COLO668 (cell line): ENCODE data around the gene LRRC49.
"Not testable (repeated sequence)": the region's sequence is repeated elsewhere in the genome, so short reads cannot be mapped to it uniquely, and the experiment has no call there.

Experiments
- DNase-seq: peaks from one replicate; lab custom pipeline; 2025; ENCODE audit not compliant: unreplicated experiment; lab: John Stamatoyannopoulos, UW

Gene LRRC49

DNA sequence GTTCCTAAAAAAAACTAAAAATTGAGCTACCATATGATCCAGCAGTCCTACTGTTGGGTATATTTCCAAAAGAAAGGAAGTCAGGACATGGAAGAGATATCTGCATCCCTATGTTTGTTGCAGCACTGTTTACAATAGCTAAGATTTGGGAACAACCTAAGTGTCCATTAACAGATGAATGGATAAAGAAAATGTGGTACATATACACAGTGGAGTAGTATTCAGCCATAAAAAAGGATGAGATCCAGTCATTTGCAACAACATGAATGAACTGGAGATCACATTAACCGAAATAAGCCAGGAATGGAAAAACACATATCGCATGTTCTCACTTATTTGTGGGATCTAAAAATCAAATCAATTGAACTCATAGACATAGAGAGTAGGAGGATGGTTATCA is 29.5 kb downstream of the LRRC49 start:
- DNase-seq, result no peak

DNA sequence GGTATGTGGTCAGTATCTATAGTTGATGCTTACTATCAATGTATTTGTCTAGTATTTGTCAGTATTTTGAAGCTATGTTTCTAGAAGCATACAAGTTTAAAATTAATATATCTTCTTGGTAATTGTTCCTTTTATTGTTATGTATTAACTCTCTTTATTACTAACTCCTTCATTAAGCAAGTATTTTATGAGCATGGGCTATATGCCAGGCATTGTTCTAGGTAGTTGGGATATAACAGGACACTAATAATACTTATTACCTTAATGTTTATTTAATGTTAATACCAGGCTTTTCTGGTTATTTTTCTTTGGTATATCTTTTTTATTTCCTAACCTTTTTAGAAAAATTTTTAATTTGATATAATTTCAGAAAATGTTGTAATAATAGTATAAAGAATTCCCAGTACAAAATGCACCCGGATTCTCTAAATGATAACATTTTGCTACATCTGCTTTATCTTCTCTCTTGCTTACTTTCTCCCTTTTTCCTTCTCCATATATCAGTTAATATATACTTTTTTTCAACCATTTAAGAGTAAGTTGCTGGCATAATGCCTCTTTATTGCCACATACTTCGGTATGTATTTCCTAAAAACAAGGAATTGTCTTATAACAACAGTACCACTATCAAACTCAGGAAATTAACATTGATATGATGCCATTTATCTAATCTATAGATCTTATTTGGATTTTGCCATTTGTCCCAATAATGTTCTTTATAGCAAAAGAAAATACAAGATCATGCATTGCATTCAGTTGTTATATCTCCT is 30.9 kb downstream of the LRRC49 start:
- no peak for DNase-seq

DNA sequence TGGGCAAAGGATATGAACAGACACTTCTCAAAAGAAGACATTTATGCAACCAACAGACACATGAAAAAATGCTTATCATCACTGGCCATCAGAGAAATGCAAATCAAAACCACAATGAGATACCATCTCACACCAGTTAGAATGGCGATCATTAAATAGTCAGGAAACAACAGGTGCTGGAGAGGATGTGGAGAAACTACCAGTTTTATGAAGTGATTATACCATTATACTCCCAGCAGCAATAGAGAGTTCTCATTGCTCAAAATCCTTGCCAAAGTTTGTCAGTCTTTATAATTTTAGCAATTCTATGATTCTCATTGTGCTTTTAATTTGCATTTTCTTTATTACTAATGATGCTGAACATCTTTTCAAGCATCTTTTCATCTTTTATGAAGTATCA is 34.3 kb downstream of the LRRC49 start:
- DNase-seq, result not testable (repeated sequence)

DNA sequence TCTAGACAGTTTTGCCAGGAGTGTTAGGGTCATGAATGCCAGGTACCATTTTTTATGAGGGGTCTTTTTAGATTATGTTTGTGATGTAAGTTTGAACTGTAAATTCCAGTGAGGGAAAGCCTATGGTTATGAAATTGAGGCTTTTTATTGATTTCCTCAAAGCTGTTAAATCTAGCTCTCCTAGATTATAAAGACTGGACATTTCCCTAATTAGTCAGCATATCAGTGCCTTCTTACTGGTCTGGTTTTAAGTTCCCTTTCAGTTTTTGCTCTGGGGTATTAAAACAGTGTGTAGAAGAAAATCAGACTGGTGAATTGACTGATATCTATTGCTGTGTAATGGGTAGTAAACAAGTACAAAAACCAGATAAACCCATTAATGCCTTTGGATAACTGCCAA is 39.2 kb downstream of the LRRC49 start:
- DNase-seq, result no peak

DNA sequence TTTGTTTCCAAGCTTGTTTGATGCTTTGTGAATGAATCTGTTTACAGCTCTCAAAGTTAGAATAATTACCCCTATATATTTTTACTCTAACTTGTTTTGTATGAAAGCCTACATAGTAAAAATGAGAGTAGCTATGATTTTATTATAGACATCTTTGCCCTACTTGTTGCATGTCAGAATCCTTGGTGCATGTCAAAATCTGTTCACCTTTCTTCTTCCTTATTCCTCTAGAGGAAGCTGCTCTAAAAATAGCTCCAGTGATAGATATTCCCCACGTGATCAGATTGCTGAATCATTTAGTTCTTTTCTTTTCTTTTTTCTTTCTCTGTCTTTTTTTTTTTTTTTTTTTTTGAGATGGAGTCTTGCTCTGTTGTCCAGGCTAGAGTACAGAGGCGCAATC is 39.8 kb downstream of the LRRC49 start:
- DNase-seq, result no peak

DNA sequence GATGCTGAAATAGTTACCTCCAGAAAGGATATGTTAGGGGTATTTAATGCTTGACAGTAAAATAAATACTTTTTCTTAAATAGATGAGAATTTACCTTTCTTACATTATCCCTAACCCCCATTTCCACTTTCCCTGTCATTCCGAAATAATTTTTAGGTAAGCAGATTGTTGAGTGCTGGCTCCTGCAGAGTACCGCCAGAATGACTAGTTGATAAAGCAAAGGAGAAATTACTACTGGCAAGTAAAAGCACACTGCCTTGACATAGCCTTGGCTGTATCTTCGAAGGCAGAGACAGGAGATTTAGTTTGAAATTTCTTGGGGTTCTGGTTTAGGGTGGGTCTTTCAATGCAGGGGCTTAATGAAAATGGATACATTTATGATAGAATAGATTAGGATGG is 40.8 kb downstream of the LRRC49 start:
- no peak for DNase-seq

DNA sequence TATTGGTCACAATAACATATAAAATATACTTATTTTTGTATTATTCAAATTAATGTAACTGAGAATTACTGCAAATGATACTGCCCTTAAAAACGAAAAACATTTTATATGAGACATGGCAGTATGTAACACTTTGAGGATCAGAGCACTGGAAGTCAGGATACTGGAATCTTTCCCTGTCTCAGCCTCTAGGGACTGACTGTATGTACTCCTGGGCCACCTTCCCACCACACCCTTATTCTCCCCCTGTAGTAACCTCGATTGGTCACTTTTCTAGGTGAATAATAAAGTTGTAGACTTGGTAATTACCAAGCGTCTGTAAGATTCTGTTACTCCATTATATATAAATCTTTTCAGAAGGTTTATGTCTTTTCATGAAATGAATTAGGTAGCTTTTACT is 43.0 kb downstream of the LRRC49 start:
- DNase-seq, result no peak

DNA sequence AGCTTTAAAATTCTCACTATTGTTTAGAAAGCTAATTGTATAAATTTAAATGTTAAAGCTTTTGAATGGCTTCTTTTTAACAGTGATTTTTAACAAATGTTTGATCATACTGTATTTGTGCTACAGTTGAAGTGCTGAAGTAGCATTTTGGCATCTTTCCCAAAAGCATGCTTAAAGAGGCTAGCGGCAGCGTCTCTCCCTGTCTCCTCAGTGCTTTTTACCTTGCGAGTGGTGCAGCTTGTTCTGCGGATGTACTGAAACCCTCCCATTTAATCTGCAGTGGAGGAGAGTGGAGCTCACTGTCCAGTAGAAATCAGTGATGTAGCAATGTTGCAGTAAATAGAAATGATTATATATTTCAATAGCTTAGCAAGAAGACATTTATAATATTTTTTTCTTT is 43.7 kb downstream of the LRRC49 start:
- no peak for DNase-seq

DNA sequence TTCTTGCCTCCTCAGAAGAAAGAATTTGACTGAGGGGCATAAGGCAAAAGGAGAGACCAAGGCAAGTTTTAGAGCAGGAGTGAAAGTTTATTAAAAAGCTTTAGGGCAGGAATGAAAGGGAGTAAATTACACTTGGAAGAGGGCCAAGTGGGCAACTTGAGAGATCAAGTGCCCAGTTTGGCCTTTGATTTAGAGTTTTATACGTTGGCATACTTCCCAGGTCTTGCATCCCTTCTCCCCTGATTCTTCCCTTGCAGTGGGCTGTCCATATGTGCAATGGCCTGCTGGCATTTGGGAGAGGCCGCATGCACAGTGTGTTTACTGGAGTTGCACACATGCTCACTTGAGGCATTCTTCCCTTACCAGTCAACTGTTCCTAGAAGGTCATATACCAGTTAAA is 50.7 kb downstream of the LRRC49 start:
- DNase-seq, result not testable (repeated sequence)

DNA sequence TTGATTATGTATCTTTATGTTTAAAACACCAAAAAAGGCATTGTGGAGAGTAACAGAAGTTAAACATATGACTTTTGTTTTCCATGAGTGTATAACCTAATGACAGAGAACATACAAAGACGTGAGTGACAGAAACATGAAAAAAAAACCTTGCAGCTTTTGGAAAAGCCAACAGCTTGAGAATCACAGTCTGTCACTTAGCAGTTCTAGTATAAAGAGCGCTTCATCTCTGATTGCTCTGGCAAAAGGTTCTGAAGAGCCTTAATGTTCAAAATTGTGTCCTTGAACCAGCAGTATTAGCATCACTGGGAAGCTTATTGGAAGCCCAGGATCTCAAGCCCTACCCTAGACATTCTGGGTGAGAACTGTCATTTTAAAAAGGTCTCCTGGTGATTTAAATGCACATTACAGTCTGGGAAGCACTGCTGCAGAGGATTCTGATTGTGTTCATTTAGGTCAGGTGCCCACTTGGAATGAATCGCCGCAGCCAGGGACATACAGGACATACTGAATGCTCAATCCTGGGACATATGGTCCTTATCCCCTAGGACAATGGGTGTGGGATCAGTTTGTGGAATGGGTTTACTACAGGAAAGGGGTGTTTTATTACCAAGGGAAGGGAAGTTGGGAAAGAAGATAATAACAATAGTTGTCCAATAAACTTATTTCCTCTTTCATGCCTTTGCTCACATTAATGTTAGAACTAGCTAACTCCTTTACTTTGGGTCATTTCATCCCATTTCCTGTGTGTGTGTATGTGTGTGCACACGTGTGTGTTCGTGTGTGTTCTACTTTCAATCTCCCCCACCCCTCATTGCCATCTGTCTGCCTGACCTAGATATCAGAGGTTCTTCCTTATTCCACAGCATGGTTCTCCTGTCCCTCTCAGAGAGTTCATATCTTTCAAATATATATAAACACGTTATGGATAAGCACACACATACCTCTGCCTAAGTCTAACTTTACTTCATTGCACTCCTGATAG is 55.0 kb downstream of the LRRC49 start:
- no peak for DNase-seq

DNA sequence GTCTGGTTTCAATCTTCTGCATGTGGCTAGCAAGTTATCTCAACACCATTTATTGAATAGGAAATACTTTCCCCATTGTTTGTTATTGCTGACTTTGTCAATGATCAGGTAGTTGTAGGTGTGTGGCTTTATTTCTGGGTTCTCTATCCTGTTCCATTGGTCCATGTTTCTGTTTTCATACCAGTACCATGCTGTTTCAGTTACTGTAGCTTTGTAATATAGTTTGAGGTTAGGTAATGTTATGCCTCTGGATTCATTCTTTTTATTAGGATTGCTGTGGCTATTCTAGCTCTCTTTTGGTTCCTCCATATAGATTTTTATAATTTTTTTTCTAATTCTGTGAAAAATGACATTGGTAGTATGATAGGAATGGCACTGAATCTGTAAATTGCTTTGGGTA is 58.3 kb downstream of the LRRC49 start:
- DNase-seq, result no peak

DNA sequence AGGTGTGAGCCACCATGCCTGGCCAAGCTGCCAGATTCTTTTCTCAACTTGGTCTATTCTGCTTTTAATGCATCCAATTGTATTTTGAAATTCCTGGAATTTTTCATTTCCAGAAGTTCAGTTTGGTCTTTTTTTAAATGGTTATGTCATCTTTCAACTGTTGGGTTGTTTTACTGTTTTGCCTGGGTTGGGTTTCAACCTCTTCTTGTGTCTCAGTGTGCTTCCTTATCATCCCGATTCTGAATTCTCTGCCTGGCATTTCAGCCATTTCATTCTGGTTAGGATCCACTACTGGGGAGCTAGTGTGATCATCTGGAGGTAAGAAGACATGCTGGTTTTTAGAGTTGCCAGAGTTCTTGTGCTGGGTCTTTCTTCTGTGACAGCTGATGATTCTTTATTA is 61.5 kb downstream of the LRRC49 start:
- no peak for DNase-seq

DNA sequence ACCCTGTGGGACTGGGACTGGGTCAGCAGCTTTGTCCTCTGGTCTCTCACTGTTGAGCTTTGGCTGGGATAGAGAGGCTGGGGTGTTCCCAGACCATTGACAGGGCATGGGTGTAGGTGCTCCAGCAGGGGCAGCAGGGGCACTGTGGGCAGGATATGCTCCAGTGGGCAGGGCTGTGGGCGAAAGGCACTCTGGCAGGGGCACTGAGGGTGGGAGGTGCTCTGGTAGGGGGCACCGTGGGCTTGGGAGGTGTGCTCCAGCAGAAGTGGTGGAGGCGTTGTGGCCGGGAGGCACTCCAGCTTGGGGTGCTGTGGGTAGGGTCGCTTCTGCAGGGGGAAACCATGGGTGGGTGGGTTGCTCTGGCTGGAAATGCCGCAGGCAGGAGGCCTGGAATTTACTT is 62.1 kb downstream of the LRRC49 start:
- no peak for DNase-seq

DNA sequence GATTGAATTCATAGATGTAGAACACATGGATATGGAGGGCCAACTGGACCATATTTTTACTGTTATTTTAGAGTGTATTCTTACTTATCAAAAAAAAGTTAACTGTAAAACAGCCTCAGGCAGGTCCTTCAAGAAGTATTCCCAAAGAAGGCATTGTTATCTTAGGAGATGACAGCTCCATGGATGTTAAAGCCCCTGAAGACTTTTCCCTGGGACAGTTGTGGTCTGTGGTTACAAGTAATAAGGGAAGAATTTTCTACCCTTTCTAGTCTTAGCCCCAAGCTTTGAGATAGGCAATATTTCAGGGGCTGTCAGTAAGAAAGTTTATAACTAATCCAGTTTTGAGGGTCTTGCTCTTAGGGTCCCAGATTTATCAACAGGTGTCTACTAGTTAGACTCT is 62.5 kb downstream of the LRRC49 start:
- no peak for DNase-seq

DNA sequence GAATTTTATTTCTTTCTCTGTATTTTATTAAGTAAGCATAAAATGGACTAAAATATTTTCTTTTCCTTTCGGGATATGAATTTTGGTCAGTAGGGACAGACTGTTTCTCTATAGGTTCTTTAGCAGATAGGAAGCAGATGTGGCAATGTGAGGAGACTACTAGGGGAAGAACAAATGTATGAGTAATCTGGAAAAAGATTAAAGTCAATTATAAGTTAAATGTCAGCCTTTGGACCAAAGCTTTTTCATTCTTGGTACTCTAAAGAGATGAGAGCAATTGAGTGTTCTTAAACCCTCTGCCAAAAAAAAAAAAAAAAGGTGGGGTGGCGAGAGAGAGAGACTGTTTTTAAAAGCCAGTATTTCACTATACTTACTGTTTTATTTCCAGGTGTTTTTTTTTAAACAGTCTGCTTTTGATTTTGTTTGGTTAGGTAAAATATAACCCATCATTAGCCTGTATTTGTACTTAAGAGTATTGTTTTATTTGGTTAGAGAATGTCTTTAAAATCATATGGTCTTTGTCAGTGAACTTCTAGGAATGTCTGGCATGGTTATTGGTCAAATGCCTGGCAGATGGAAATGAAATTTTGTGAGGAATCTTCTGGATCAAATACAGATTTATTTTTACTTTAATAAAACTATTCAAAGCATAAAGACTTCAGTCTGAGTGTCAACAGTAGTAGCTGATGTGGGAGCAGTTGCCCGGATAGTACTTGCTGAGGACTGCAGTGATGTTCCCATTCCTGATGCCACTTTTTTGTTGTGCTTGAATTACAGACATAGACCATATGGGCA is 63.8 kb downstream of the LRRC49 start:
- DNase-seq, result no peak

DNA sequence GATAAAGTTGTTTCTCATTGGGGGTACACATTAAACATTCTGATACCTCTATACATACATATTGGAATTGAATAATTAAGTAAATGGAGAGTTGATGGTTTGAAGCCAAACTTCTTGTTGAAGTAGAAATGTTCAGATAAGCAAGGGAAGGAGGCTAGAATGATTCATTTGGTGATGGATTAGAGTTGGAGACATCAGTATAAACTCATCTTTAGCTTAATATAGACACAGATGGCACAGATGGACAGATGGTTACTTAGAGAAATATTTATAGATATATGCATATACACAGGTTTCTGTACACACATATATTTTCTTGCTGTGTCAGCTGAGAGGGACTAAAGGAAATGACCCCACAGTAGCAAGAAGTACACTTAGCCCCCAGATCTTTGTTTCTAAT is 69.5 kb downstream of the LRRC49 start:
- DNase-seq, result no peak

DNA sequence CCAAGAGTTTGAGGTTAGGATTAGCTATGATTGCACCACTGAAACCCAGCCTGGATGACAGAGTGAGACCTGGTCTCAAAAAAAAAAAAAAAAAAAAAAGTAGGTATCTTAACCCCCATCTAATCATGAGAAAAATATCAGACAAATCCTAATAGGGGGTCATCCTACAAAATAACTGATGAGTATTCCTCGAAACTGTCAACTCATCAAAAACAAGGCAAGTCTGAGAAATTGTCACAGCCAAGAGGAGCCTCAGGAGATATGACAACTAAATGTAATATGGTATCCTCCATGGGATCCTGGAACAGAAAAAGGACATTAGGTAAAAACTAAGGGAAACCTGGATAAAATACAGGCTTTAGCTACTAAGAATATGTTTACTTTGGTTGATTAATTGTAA is 70.6 kb downstream of the LRRC49 start:
- no peak for DNase-seq

DNA sequence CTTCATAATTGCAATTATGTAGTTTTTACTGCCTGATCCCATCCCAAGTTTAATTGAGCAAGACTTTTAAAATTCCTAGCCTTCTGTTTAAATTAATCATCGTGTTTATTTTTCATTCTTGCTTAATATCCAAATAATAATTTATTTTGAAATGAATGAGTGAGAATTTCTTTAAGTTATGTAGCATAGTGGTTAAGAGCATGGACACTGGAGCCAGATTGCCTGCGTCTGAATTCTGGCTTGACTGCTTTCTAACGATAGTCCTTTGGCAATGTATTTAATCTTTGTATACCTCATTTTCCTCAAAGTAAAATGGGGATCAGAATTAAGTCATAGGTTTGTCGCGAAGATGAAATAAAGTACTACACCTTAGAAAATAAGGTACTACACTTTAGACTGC is 71.4 kb downstream of the LRRC49 start:
- DNase-seq, result no peak

DNA sequence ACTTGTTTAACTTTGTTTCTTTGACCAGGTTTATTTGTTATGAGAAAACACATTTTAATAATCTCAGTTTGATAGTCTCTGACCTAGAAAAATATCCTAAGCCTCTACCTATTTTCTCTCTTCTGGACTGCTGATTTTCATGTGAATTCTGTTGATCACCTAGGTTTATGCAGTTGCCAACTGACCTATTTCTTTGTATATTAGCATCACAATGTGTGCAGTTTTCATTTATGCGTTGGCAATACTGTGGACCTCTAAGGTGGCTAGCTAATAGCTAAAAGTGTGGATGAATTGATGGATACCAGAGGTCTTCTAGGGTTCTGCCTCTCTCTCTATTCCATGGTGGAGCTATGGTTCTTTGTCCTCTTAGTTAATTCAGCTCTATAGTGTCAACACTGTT is 72.1 kb downstream of the LRRC49 start:
- DNase-seq, result no peak

DNA sequence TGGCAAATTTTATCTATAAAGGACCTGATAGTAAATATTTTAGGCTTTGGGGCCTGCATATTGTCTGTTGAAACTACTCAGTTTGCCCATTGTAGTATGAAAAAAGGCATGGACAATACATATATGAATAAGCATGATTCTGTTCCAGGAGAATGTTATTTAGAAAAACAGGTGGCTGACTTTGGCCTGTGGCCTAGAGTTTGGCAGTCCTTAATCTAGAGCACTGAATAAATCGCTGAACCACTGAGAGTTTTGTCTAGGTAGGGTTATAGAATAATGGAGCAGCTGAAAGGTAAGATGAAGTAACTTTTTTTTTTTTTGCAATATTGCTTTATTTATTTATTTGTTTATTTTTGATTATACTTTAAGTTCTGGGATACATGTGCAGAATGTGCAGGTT is 75.0 kb downstream of the LRRC49 start:
- DNase-seq, result no peak

DNA sequence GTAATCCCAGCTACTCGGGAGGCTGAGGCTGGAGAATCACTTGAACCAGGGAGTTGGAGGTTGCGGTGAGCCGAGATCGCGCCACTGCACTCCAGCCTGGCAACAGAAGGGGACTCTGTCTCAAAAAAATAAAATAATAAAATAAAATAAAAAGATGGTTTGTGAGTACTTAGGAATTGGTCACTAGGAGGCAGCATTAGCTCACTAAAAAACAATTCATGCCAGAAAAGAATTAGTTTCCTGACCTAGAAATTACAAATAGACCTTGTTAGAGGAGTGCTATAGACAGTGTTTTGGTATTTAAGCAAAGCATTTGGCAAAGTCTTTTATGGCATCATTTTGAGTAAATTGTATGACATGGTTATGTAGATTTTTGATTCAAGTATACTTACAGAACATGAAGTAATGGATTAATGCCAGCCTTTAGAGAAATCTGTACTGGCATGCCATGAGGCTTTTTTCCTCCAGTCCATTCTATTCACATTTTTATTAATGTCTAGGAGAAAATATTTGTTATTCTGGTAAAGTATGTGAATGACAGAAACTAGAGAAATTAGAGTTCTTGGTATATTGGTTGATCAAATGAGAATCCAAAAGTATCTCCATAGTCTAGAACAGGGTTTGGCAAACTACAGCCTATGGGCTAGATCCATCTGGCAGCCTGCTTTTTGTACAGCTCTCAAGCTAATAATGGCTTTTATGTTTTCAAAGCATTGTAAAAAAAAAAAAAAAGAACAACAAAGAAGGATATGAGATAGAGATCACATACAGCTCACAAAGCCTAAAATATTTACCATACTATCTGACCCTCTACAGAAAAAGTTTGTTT is 81.6 kb downstream of the LRRC49 start:
- DNase-seq, result no peak
